ENCODE measurements around the gene DNAJC8. TPM values are rescaled to one million over a fixed set of nuclear protein-coding genes. Genes with fewer than 3 reads are reported as not detected.

DNAJC8 gene
- total RNA-seq, 1 experiment from 2014 or later = 60.0 TPM

DNA sequence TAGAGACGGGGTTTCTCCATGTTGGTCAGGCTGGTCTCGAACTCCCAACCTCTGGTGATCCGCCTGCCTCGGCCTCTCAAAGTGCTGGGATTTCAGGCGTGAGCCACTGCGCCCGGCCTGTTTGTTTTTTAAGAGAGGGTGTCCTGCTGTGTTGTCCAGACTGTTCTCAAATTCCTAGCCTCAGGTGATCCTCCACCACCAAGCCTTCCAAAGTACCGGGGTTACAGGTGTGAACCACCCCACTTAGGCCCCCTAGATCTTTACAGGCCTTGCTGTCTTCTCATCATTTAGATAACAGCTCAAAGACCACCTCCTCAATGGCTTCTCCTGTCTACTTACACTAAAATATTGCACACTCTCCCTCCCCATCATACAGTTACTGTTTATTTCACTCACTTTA, 32.7 kb upstream of the DNAJC8 start:
- Mint-ChIP-seq H3K36me3 (ENCODE audit: insufficient read depth, unreplicated experiment) (peaks cover 40% of the 10 kb centered on the region), H3K27me3 (ENCODE audit: insufficient read depth, unreplicated experiment) (no peaks in the 10 kb centered on the region), H3K9me3 (ENCODE audit: unreplicated experiment) (no peaks in the 10 kb centered on the region), H3K27ac (ENCODE audit: low read depth, unreplicated experiment) (no peak overlapping the region), H3K4me1 (ENCODE audit: insufficient read depth, unreplicated experiment) (peaks cover 50% of the 10 kb centered on the region), H3K4me3 (ENCODE audit: unreplicated experiment) (no peak overlapping the region)
- CTCF ChIA-PET = interaction anchor here (0.6 to 3.8 kb wide), 3 partner anchors 17 to 151 kb away, joined by 3 to 19 read pairs (median 5); no protein-coding TSS in a partner anchor
- BruUV-seq (replicated peaks) = no TSS peak
- intact Hi-C loops (cut with micrococcal nuclease) = no loop called here
- POLR2A ChIA-PET = interaction anchor here (0.6 to 1.4 kb wide), 2 partner anchors 17 to 119 kb away, joined by 3 to 10 read pairs; no protein-coding TSS in a partner anchor
- TF ChIP-seq CTCF (IDR thresholded peaks at IDR 0.05; ENCODE audit: unreplicated experiment) = no peak
- no peak for DNase-seq (ENCODE audit: unreplicated experiment)

DNA sequence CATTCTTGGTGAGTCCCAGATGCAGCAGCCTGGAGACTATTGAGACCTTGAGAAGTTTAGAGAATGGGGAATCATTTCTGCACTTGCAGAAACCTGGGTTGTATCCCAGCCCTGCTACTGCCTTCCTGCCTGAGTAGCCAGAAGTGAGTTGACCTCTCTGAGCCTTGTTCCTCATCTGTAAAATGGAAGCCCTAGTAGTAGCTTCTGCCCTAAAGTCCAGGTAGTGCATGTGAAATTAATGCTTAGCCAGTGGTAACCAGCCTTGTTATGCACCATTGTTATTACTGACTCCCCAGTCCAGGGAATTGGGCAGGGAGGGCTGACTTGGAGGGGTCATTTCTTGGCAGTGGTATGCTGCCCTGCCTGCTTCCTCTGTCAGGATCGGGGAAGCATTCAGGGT, 32.1 kb upstream of the DNAJC8 start:
- TF ChIP-seq CTCF (IDR thresholded peaks at IDR 0.05; ENCODE audit: unreplicated experiment) = no peak
- Mint-ChIP-seq H3K27ac (ENCODE audit: low read depth, unreplicated experiment) (no peak overlapping the region), H3K9me3 (ENCODE audit: unreplicated experiment) (no peaks in the 10 kb centered on the region), H3K4me1 (ENCODE audit: insufficient read depth, unreplicated experiment) (peaks cover 50% of the 10 kb centered on the region), H3K27me3 (ENCODE audit: insufficient read depth, unreplicated experiment) (no peaks in the 10 kb centered on the region), H3K4me3 (ENCODE audit: unreplicated experiment) (peak overlapping the region; percentile 19), H3K36me3 (ENCODE audit: insufficient read depth, unreplicated experiment) (peaks cover 33% of the 10 kb centered on the region)
- CTCF ChIA-PET = interaction anchor here (1.0 to 3.8 kb wide), 2 partner anchors 16 to 26 kb away, joined by 3 to 19 read pairs; no protein-coding TSS in a partner anchor
- no TSS peak for BruUV-seq (replicated peaks)
- DNase-seq (ENCODE audit: unreplicated experiment) = no peak
- intact Hi-C loops (cut with micrococcal nuclease) = no loop called here
- POLR2A ChIA-PET = interaction anchor here (1.1 to 9.7 kb wide), 2 partner anchors 18 to 29 kb away, joined by 5 to 362 read pairs; partner anchors contain the start of gene ATP5IF1

DNA sequence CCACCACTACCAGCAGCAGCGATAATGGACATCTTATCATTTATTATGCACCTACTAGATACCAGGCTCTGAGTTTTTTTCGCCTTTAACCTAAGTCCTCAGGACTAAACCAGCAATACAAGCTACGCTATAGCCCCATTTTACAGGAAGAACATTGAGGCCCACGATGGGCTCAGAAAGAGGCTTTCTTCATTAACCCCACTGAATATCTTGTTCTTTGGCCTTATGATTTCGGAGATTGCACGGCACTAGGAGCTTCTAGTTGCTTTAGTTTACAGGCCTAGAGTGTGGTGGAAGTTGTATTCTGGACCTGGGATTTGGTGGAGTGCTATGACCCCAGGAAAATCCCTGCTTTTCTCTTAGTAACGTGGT, 28.0 kb upstream of the DNAJC8 start:
- peak overlapping the region; percentile 86 for H3K4me3 Mint-ChIP-seq (ENCODE audit: unreplicated experiment)
- peaks cover 26% of the 10 kb centered on the region for H3K4me1 Mint-ChIP-seq (ENCODE audit: insufficient read depth, unreplicated experiment)
- no peaks in the 10 kb centered on the region for H3K9me3 Mint-ChIP-seq (ENCODE audit: unreplicated experiment)
- intact Hi-C loops (cut with micrococcal nuclease) = no loop called here
- H3K27ac Mint-ChIP-seq (ENCODE audit: low read depth, unreplicated experiment) = peak overlapping the region; percentile 84
- TF ChIP-seq CTCF (IDR thresholded peaks at IDR 0.05; ENCODE audit: unreplicated experiment) = no peak
- no TSS peak for BruUV-seq (replicated peaks)
- H3K27me3 Mint-ChIP-seq (ENCODE audit: insufficient read depth, unreplicated experiment) = no peaks in the 10 kb centered on the region
- CTCF ChIA-PET = interaction anchor here (0.6 to 5.4 kb wide), 5 partner anchors 11 to 262 kb away, joined by 3 to 46 read pairs (median 4); partner anchors contain the start of gene MED18
- H3K36me3 Mint-ChIP-seq (ENCODE audit: insufficient read depth, unreplicated experiment) = peaks cover 18% of the 10 kb centered on the region
- POLR2A ChIA-PET = interaction anchor here (0.7 to 9.7 kb wide), 15 partner anchors 14 to 387 kb away, joined by 3 to 362 read pairs (median 9); partner anchors contain the start of genes ATP5IF1, DNAJC8, MED18 and PHACTR4
- DNase-seq (ENCODE audit: unreplicated experiment) = no peak

GRCh38 chr1:28259934-28260802, 27.3 kb upstream of the DNAJC8 start:
- Mint-ChIP-seq H3K27ac (ENCODE audit: low read depth, unreplicated experiment) (peak overlapping the region; percentile 98), H3K9me3 (ENCODE audit: unreplicated experiment) (no peaks in the 10 kb centered on the region), H3K4me3 (ENCODE audit: unreplicated experiment) (peak overlapping the region; percentile 86), H3K27me3 (ENCODE audit: insufficient read depth, unreplicated experiment) (no peaks in the 10 kb centered on the region), H3K4me1 (ENCODE audit: insufficient read depth, unreplicated experiment) (peaks cover 22% of the 10 kb centered on the region), H3K36me3 (ENCODE audit: insufficient read depth, unreplicated experiment) (peaks cover 13% of the 10 kb centered on the region)
- no TSS peak for BruUV-seq (replicated peaks)
- intact Hi-C loops (cut with micrococcal nuclease) = loop anchor here (1.0 kb wide), 1 partner anchor 11 kb away; no protein-coding TSS in a partner anchor
- no peak for TF ChIP-seq CTCF (IDR thresholded peaks at IDR 0.05; ENCODE audit: unreplicated experiment)
- CTCF ChIA-PET = interaction anchor here (0.6 to 5.4 kb wide), 7 partner anchors 11 to 477 kb away, joined by 3 to 46 read pairs (median 3); partner anchors contain the start of genes MED18 and YTHDF2
- DNase-seq (ENCODE audit: unreplicated experiment) = peak; percentile 91
- POLR2A ChIA-PET = interaction anchor here (0.6 to 9.7 kb wide), 30 partner anchors 13 to 617 kb away, joined by 3 to 362 read pairs (median 5); partner anchors contain the start of genes ATP5IF1, DNAJC8, MED18 and PHACTR4

Data from MCF 10A (cell line).